NCI-H1436 (cell line): ENCODE measurements around the gene SFT2D3.

Experiments
- DNase-seq: peaks from one replicate; lab custom pipeline; 2025; lab: John Stamatoyannopoulos, UW

The SFT2D3 gene

DNA sequence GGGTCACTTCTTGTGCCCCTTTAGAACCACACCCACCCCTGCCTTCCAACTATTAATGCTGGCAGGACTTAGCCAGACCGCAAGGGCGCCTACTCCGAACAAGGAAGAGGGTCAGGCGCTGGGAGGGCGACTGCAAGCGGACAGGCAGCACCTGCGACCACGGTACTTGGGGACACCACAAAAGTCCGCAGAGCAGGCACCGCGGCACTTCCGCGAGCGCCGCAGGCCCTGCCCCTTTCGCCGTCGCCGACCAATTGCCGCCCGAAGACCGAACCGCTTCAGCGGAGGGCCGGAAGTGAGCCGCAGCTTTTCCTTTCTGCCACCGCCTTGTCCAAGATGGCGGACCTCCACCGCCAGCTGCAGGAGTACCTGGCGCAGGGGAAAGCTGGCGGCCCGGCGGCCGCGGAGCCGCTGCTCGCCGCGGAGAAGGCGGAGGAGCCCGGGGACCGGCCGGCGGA, at the start of gene SFT2D3:
SFT2D3 (plus strand) TSS at position 305 of the 458 bp plus-strand sequence; CDS start at position 337, 32 bp downstream.
- DNase-seq = peak; percentile 89

- no peak for DNase-seq
These were observed 49.2 kb upstream of the SFT2D3 start for GRCh38 chr2:127651971-127652550.

DNA sequence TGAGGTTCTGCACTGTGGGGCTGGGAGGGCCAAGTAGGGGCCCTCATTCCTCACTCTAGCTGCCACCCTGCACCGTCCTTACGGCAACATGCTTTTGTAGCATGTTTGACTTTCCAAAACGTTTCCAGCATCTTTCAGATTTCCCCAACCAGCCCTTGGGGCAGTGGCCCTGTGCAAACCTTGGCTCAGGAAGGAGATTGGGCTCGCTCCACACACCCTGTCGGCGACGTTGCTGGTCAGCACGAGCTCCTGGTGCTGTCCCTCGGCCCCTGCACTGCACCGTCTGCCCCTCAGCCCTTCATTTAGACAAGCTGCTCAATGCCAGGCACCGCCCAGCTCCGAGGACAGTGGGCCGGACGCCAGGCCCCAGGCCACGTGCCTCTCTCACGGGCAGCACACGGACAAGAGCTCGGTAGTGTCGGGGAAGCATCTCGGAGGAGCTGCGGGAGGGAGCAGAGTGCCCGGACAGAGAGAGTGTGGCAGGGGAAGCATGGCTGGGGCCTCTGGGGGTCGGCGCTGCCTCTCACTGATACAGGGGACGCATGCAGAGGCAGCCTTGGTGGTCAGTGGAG, 48.4 kb upstream of the SFT2D3 start:
- DNase-seq = no peak

DNA sequence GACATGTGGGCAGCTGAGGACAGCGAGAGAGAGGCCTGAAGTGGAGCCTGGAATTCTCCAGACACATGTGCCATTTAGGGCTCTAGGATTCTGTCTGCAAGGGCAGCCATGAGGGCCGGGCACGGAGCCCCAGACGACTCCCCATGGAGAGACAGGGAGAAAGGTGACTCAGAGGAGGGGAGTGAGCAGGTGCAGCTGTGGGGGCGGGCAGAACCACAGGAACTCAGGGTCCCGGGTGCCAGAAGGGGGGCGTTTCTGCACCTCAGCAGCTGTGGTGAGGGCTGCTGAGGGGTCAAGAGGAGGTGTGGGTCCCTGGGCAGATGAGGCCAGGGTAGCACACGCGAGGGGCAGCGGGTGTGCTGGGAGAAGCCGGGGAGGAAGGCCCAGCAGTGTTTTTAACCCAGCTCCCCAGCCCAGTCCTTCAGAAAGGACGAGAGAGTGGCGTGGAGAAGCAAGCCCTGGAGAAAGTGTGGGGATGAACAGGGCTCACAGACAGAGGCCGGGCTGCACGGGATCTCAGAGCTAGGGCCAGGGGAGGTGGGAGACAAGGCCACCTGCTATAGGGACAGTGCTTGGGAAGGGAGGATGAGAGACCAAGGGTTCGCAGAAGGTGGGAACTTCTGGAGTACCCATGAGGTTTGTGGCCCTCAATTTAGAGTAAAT, 47.7 kb upstream of the SFT2D3 start:
- no peak for DNase-seq

DNA sequence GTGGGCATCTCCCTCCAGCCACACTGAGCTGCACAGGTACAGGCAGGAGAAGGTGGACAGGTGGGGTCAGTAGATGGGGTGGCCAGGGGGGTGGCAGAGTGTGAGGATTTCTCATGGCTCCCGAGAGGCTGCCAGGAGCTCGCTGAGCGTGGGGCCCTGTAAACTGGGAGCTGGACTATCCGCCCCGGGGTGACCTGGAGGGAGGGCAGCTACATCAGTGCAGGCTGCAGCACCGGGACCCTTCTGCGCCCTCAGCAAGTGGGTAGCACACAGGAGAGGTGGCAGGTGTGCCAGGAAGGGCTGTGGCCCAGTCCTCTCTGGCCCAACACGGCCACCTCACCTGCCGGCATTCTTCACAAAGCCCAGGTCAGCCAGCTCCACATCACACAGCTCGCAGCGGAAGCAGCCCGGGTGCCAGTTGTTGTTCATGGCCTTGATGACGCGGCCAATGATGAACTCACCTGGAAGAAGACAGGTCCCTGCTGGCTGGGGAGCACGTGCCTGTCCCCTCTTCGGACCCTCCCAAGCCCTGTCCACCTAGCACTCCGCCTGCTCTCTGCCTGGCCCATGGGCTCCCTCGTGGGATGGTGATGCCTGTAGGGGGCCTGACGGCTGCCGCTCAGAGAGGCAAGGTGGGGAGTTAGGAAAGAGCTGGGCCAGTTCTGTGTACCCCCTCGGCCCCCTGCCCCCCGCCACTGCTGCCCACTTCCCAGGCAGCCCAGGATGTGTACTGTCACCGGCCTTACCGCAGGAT, 47.0 kb upstream of the SFT2D3 start:
- no peak for DNase-seq

DNA sequence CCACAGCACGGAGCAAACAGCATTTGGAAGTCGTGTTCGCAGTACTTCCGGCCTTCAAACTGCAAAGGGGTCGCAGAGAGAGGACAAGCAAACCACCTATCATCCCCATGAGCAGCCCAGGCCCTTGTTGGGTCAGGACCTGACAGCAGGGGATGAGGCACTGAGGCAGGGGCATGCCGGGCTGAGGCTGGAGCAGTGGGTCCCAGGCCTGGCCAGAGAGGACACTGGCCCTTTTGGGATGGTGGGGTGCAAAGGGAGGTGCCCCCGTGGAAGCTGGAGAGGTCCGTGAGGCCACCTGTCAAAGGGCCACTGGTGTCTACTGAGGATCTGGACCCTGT, 46.5 kb upstream of the SFT2D3 start:
- DNase-seq = no peak

DNA sequence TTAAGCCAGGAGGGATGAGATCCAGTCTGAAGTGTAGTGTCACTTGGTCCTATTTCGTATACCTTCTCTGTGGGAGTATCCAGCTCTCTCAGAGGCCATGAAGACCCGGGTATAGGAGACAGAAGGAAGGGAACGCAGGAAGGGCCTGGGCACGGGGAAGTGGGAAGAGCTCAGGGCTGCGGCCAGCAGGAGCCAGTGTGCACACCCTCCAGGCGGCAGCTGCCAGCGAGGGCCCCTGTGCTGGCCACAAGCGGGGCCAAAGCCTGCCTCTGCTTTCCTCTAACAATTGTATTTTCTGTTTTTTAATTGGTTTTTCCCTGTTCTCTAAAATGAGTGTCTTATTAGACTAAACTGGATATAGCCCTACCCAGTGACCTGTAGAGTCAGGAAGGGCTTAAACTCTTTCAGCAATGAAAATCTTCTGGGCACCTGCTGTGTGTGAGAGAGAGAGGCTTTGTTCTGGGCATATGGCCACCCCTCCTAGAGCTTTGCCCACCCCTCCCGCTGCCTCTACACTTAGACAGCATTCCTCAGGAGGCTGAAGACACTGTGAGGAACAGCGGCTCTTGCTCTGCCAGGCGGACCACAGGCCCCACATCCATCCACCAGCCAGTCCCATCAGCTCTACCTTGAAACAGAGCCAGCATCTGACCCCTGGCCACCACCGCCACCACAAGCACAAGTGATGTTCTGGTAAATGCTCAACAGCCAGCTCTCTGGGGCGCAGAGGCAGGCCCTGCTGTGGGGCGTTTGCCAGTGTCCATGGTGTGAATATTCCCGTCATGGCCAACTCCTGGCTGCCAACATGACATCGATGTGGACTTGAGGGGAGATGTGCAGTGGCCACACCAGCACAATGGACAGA, 45.9 kb upstream of the SFT2D3 start:
- no peak for DNase-seq

- no peak for DNase-seq
These were observed 44.6 kb upstream of the SFT2D3 start for GRCh38 chr2:127656569-127657231.

DNA sequence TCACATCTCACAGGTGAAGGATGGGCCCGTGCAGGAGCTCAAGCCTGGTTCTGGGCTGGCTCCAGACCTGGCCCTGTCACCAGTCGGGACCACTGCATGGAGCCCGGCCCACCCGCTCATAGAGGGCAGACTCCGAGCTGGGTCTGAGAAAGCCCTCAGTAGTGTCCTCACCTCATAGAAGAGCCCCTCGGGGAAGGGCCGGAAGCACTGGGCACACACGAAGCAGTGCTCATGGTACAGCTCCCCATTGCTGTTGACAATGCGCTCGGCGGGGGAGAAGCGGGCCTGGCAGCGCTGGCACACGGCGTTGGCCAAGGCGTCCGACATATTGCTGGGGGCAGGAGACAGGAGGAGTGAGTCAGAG, 44.1 kb upstream of the SFT2D3 start:
- no peak for DNase-seq

GRCh38 chr2:127658146-127658545, 43.2 kb upstream of the SFT2D3 start:
- no peak for DNase-seq

GRCh38 chr2:127658641-127659407, 42.5 kb upstream of the SFT2D3 start:
- DNase-seq = no peak

GRCh38 chr2:127659408-127660290, 41.6 kb upstream of the SFT2D3 start:
- DNase-seq = no peak

- DNase-seq = no peak
These were observed 41.1 kb upstream of the SFT2D3 start for GRCh38 chr2:127660291-127660578.

- DNase-seq = no peak
These were observed 40.1 kb upstream of the SFT2D3 start for GRCh38 chr2:127661072-127661649.

GRCh38 chr2:127661949-127662510, 39.3 kb upstream of the SFT2D3 start:
- no peak for DNase-seq

DNA sequence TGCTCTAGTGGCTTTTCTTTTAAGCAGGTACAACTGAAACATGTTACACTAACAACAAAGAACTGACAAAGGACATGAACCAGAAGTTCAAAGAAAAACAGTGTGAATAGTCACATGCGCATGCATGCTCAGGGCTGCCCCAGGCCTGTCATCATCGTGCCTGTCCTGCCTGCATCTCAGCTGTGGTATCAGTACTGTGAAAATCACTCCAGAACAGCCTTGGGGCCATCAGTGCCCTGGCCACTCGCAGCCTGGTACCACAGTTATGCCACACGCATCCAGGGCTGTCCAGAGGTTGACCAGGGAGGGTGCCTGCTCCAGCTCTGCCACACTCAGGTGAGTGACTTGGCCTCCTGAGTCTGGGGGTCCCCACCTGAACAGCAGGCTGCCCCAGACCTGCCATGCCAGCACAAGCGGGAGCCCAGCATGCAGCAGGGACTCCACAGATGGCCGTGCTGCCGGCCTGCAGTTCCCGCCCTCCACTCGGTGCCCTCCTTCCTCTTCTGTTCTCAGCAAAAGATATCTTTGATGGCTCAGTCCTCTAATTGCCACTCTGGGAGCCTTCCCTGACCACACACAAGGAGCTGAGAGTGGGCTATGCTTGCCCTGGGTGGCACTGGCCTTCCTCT, 38.2 kb upstream of the SFT2D3 start:
- no peak for DNase-seq

- DNase-seq = no peak
These were observed 37.7 kb upstream of the SFT2D3 start for GRCh38 chr2:127663566-127664064.

- DNase-seq = no peak
These were observed 37.0 kb upstream of the SFT2D3 start for GRCh38 chr2:127664065-127664894.
